ENCODE data around the gene BICRA. TPM values are rescaled to one million over a fixed set of nuclear protein-coding genes. Genes with fewer than 3 reads are reported as not detected.

BICRA gene
- total and polyA plus RNA-seq, 2 donors from 2014 or later, result 3.2 to 14.7 TPM

GRCh38 chr19:47694466-47695273, 85.7 kb downstream of the BICRA start:
- DNase-seq, result no peak
- no peak overlapping the region for H3K27ac ChIP-seq (ENCODE audit: low read depth in 2 of 2, low read length in 2 of 2)
- peaks cover 0 to 3% (median 2%) of the 10 kb centered on the region in 3 donors for H3K36me3 ChIP-seq (ENCODE audit: control insufficient read depth in 2 of 3, insufficient read depth in 3 of 3, low read length in 3 of 3)
- no peak overlapping the region for H3K9ac ChIP-seq (ENCODE audit: low read length in 3 of 3)
- no peaks in the 10 kb centered on the region for H3K27me3 ChIP-seq (ENCODE audit: control insufficient read depth, insufficient read depth, low read length)
- intact Hi-C loops (cut with DNase I), result loop anchor here (5.0 to 10.0 kb wide), 2 partner anchors 257 to 400 kb away; no protein-coding TSS in a partner anchor
- no peak overlapping the region for H3K4me3 ChIP-seq (ENCODE audit: low read length in 3 of 3)
- FAIRE-seq, result no peak
- H3K9me3 ChIP-seq (ENCODE audit: control insufficient read depth in 2 of 3, insufficient read depth in 1 of 3, low read length in 3 of 3), result no peaks in the 10 kb centered on the region
- no peak for TF ChIP-seq CTCF (IDR thresholded peaks at IDR 0.05; ENCODE audit: borderline replicate concordance, extremely low read depth, insufficient read depth)
- H3K4me1 ChIP-seq (ENCODE audit: control insufficient read depth in 2 of 3, insufficient read depth in 2 of 3, low read depth in 1 of 3, low read length in 3 of 3), result peaks cover 0 to 3% (median 0%) of the 10 kb centered on the region in 3 donors

- no peak for TF ChIP-seq CTCF (IDR thresholded peaks at IDR 0.05; ENCODE audit: borderline replicate concordance, extremely low read depth, insufficient read depth)
- intact Hi-C loops (cut with DNase I), result loop anchor here (5.0 to 10.0 kb wide), 2 partner anchors 258 to 401 kb away; no protein-coding TSS in a partner anchor
- no peaks in the 10 kb centered on the region for H3K27me3 ChIP-seq (ENCODE audit: control insufficient read depth, insufficient read depth, low read length)
- peaks cover 0 to 8% (median 8%) of the 10 kb centered on the region in 3 donors for H3K36me3 ChIP-seq (ENCODE audit: control insufficient read depth in 2 of 3, insufficient read depth in 3 of 3, low read length in 3 of 3)
- no peak for DNase-seq
- FAIRE-seq, result no peak
- peaks cover 0 to 3% (median 0%) of the 10 kb centered on the region in 3 donors for H3K4me1 ChIP-seq (ENCODE audit: control insufficient read depth in 2 of 3, insufficient read depth in 2 of 3, low read depth in 1 of 3, low read length in 3 of 3)
- H3K9me3 ChIP-seq (ENCODE audit: control insufficient read depth in 2 of 3, insufficient read depth in 1 of 3, low read length in 3 of 3), result no peaks in the 10 kb centered on the region
- no peak overlapping the region for H3K27ac ChIP-seq (ENCODE audit: low read depth in 2 of 2, low read length in 2 of 2)
- H3K9ac ChIP-seq (ENCODE audit: low read length in 3 of 3), result no peak overlapping the region
- no peak overlapping the region for H3K4me3 ChIP-seq (ENCODE audit: low read length in 3 of 3)
These were observed 86.8 kb downstream of the BICRA start for GRCh38 chr19:47695533-47696262.

GRCh38 chr19:47696635-47697034, 87.7 kb downstream of the BICRA start:
- peaks cover 0 to 8% (median 8%) of the 10 kb centered on the region in 3 donors for H3K36me3 ChIP-seq (ENCODE audit: control insufficient read depth in 2 of 3, insufficient read depth in 3 of 3, low read length in 3 of 3)
- no peak for DNase-seq

More at GRCh38 chr19:47696635-47697034, 87.7 kb downstream of the BICRA start:
- no peaks in the 10 kb centered on the region for H3K9me3 ChIP-seq (ENCODE audit: control insufficient read depth in 2 of 3, insufficient read depth in 1 of 3, low read length in 3 of 3)
- H3K27me3 ChIP-seq (ENCODE audit: control insufficient read depth, insufficient read depth, low read length), result no peaks in the 10 kb centered on the region
- H3K27ac ChIP-seq (ENCODE audit: low read depth in 2 of 2, low read length in 2 of 2), result no peak overlapping the region
- intact Hi-C loops (cut with DNase I), result loop anchor here (5.0 to 10.0 kb wide), 2 partner anchors 259 to 402 kb away; no protein-coding TSS in a partner anchor
- H3K4me1 ChIP-seq (ENCODE audit: control insufficient read depth in 2 of 3, insufficient read depth in 2 of 3, low read depth in 1 of 3, low read length in 3 of 3), result peaks cover 0 to 3% (median 0%) of the 10 kb centered on the region in 3 donors
- FAIRE-seq, result no peak
- H3K4me3 ChIP-seq (ENCODE audit: low read length in 3 of 3), result no peak overlapping the region
- H3K9ac ChIP-seq (ENCODE audit: low read length in 3 of 3), result no peak overlapping the region
- no peak for TF ChIP-seq CTCF (IDR thresholded peaks at IDR 0.05; ENCODE audit: borderline replicate concordance, extremely low read depth, insufficient read depth)
